ENCODE results near the gene KCNK6. TPM values are rescaled to one million over a fixed set of nuclear protein-coding genes. Genes with fewer than 3 reads are reported as not detected.

Gene KCNK6
- total and polyA plus RNA-seq, 10 of the 15 experiments (the other 5 are each of a cell fraction or from before 2014, with no cell fraction given): 0.04 to 1.4 (median 1.1) TPM

DNA sequence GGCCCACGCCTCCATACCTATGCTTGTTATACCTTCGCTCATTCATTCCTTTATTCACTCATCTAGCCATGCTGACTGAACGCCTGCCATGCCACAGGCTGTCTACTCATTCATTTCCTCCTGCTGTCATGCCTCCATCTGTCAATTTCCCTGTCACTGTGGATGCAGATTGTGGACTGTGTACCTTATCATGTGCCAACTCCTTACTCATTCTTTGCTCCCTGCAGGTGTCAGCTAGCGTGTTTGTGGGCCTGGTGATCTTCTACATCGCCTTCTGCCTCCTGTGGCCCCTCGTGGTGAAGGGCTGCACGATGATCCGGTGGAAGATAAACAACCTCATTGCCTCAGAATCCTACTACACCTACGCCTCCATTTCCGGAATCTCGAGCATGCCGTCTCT is 50.7 kb downstream of the KCNK6 start (continued):
- no peak for TF ChIP-seq HCFC1 (IDR thresholded peaks at IDR 0.05; ENCODE audit: low read length)
- TF ChIP-seq NRF1 (conservative IDR thresholded peaks at IDR 0.05; ENCODE audit: low read depth, low read length): no peak

DNA sequence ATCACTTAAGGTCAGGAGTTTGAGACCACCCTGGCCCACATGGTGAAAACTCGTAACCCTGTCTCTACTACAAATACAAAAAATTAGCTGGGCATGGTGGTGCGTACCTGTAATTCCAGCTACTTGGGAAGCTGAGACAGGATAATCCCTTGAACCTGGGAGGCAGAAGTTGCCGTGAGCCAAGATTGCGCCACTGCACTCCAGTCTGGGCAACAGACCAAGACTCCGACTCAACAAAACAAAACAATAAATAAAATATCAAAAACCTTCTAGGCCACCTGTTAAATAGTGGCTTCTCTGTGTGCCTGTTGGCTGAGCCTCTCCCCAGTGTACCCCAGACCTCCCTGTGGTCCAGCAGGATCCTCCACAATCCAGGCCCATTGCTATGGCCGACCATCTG is 51.4 kb downstream of the KCNK6 start:
- no peak overlapping the region for H3K4me3 ChIP-seq
- in situ Hi-C loops (cut with MboI) (loop anchor here (5.0 kb wide), 1 partner anchor 34 kb away; the partner anchor contains the start of gene CATSPERG), intact Hi-C loops (cut with micrococcal nuclease; ENCODE audit: unreplicated experiment) (no loop called here)
- SMC1A ChIA-PET (ENCODE audit: uncharacterized antibody, unreplicated experiment): no interaction called here
- H3K79me2 ChIP-seq (ENCODE audit: control insufficient read depth, insufficient read depth, low read length): peaks cover 15% of the 10 kb centered on the region
- H2AFZ ChIP-seq (ENCODE audit: control insufficient read depth, low read depth, low read length): no peak overlapping the region
- POLR2A ChIA-PET: no interaction called here
- H3K4me2 ChIP-seq (ENCODE audit: control insufficient read depth, insufficient read depth): no peak overlapping the region
- no TSS peak for BruUV-seq (replicated peaks)
- FAIRE-seq (no peak), DNase-seq (ENCODE audit: low read depth, low spot score) (no peak), ATAC-seq (no peak)
- peaks cover 0 to 2% of the 10 kb centered on the region in 2 experiments; a peak in 1 of 4 replicates for H3K27me3 ChIP-seq (replicated peaks in 1 of 2; ENCODE audit: control insufficient read depth in 2 of 2, insufficient read depth in 2 of 2, low read length in 1 of 2)
- RAD21 ChIA-PET (ENCODE audit: unreplicated experiment): no interaction called here
- no peaks in the 10 kb centered on the region for H4K20me1 ChIP-seq (ENCODE audit: control insufficient read depth, insufficient read depth)
- H3K9me3 ChIP-seq (replicated peaks; ENCODE audit: control insufficient read depth, insufficient read depth, low read length): no peaks in the 10 kb centered on the region
- H3K4me1 ChIP-seq (ENCODE audit: control insufficient read depth, insufficient read depth, low read length): peaks cover 6% of the 10 kb centered on the region
- TF ChIP-seq EGR1 (IDR thresholded peaks at IDR 0.05; ENCODE audit: borderline replicate concordance in 1 of 2, low read depth in 2 of 2, low read length in 2 of 2) (no peak), MYB (IDR thresholded peaks at IDR 0.05; ENCODE audit: borderline replicate concordance, low read depth, low read length) (no peak), SRF (IDR thresholded peaks at IDR 0.05; ENCODE audit: low read depth in 2 of 2, low read length in 2 of 2) (no peak), RELA (IDR thresholded peaks at IDR 0.05; ENCODE audit: borderline replicate concordance, partially characterized antibody) (no peak), JUNB (IDR thresholded peaks at IDR 0.05) (no peak), HDAC2 (IDR thresholded peaks at IDR 0.05) (no peak), CREM (IDR thresholded peaks at IDR 0.05; ENCODE audit: low read depth) (no peak), PML (IDR thresholded peaks at IDR 0.05; ENCODE audit: low read length) (no peak)
- TF ChIP-seq, protein P1, sequence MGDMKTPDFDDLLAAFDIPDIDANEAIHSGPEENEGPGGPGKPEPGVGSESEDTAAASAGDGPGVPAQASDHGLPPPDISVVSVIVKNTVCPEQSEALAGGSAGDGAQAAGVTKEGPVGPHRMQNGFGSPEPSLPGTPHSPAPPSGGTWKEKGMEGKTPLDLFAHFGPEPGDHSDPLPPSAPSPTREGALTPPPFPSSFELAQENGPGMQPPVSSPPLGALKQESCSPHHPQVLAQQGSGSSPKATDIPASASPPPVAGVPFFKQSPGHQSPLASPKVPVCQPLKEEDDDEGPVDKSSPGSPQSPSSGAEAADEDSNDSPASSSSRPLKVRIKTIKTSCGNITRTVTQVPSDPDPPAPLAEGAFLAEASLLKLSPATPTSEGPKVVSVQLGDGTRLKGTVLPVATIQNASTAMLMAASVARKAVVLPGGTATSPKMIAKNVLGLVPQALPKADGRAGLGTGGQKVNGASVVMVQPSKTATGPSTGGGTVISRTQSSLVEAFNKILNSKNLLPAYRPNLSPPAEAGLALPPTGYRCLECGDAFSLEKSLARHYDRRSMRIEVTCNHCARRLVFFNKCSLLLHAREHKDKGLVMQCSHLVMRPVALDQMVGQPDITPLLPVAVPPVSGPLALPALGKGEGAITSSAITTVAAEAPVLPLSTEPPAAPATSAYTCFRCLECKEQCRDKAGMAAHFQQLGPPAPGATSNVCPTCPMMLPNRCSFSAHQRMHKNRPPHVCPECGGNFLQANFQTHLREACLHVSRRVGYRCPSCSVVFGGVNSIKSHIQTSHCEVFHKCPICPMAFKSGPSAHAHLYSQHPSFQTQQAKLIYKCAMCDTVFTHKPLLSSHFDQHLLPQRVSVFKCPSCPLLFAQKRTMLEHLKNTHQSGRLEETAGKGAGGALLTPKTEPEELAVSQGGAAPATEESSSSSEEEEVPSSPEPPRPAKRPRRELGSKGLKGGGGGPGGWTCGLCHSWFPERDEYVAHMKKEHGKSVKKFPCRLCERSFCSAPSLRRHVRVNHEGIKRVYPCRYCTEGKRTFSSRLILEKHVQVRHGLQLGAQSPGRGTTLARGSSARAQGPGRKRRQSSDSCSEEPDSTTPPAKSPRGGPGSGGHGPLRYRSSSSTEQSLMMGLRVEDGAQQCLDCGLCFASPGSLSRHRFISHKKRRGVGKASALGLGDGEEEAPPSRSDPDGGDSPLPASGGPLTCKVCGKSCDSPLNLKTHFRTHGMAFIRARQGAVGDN (IDR thresholded peaks at IDR 0.05): no peak
- TF ChIP-seq, protein P2, sequence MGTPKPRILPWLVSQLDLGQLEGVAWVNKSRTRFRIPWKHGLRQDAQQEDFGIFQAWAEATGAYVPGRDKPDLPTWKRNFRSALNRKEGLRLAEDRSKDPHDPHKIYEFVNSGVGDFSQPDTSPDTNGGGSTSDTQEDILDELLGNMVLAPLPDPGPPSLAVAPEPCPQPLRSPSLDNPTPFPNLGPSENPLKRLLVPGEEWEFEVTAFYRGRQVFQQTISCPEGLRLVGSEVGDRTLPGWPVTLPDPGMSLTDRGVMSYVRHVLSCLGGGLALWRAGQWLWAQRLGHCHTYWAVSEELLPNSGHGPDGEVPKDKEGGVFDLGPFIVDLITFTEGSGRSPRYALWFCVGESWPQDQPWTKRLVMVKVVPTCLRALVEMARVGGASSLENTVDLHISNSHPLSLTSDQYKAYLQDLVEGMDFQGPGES (IDR thresholded peaks at IDR 0.05): no peak
- 50% methylated on average over 6 of the region's 6 CpGs for WGBS (ENCODE audit: insufficient coverage, insufficient replicate concordance, low lambda C conversion rate, missing lambda C conversion rate)
- no peak overlapping the region for H3K9ac ChIP-seq (ENCODE audit: control insufficient read depth, insufficient read depth, low read length)
- peaks cover 0 to 3% of the 10 kb centered on the region in 2 experiments; a peak in 1 of 4 replicates for H3K36me3 ChIP-seq (ENCODE audit: control insufficient read depth in 2 of 2, insufficient read depth in 2 of 2, low read length in 1 of 2)
- H3K27ac ChIP-seq (ENCODE audit: control insufficient read depth, insufficient read depth): no peak overlapping the region
- CTCF ChIA-PET: no interaction called here
